Caco-2 (cell line): Measurements from ENCODE around the gene COPS9. TPM values are rescaled to one million over a fixed set of nuclear protein-coding genes. Genes with fewer than 3 reads are reported as not detected.

Experiments used
- BruUV-seq: library from RNA; stranded (reverse); fragments of 400-500 nt; replicated peaks from 2 replicates; lab custom pipeline; 2021; lab: Mats Ljungman, UMichigan
- CTCF ChIA-PET: fragments of 300-600 bp; sonication (Branson Sonifier 250); formaldehyde crosslinking; loops from one replicate; lab custom pipeline; 2022; ENCODE audit warnings: antibody characterized with exemption; lab: Charles Lee
- POLR2A ChIA-PET: fragments of 300-600 bp; sonication (Branson Sonifier 250); formaldehyde crosslinking; loops from one replicate; lab custom pipeline; 2022; ENCODE audit warnings: antibody characterized with exemption; lab: Charles Lee
- DNase-seq, 2 experiments: peaks; one replicate each; pipeline versions ENCODE4 v3.0.0 to v3.0.0-alpha.2; 2020 to 2022
- H3K27me3 ChIP-seq: replicated peaks from 2 replicates; pipeline ENCODE4 v1.6.0; 2011; ENCODE audit warnings: low read length; ENCODE audit not compliant: control insufficient read depth, insufficient read depth
- H3K36me3 ChIP-seq: 2 replicates; pipeline ENCODE4 v1.5.1; 2011; ENCODE audit warnings: low read length; ENCODE audit not compliant: control insufficient read depth, insufficient read depth
- H3K4me1 ChIP-seq: fragments of 250-450 bp; sonication (Bioruptor Pico); 2 replicates; pipeline ENCODE4 v1.5.1; 2020; ENCODE audit warnings: mild to moderate bottlenecking
- H3K4me3 ChIP-seq: 2 replicates; pipeline ENCODE4 v1.5.1; 2011; ENCODE audit warnings: low read depth, mild to moderate bottlenecking, control low read depth, low read length
- H3K9me3 ChIP-seq: fragments of 250-450 bp; sonication (Bioruptor Pico); 2 replicates; pipeline ENCODE4 v1.5.1; 2020; ENCODE audit warnings: mild to moderate bottlenecking, moderate library complexity
- H3K27ac Mint-ChIP-seq: one replicate; pipeline ENCODE4 v1.8.0; 2022; ENCODE audit warnings: mixed read lengths; ENCODE audit not compliant: unreplicated experiment
- H3K27me3 Mint-ChIP-seq: one replicate; pipeline ENCODE4 v1.8.0; 2022; ENCODE audit warnings: mixed read lengths; ENCODE audit not compliant: insufficient read depth, unreplicated experiment
- H3K36me3 Mint-ChIP-seq: one replicate; pipeline ENCODE4 v1.8.0; 2022; ENCODE audit warnings: mild to moderate bottlenecking, mixed read lengths; ENCODE audit not compliant: insufficient read depth, unreplicated experiment
- H3K4me1 Mint-ChIP-seq: one replicate; pipeline ENCODE4 v1.8.0; 2022; ENCODE audit warnings: low read depth, mixed read lengths; ENCODE audit not compliant: unreplicated experiment
- H3K4me3 Mint-ChIP-seq: one replicate; pipeline ENCODE4 v1.8.0; 2022; ENCODE audit warnings: mild to moderate bottlenecking, moderate library complexity, mixed read lengths; ENCODE audit not compliant: unreplicated experiment
- H3K9me3 Mint-ChIP-seq: one replicate; pipeline ENCODE4 v1.8.0; 2022; ENCODE audit warnings: mixed read lengths; ENCODE audit not compliant: unreplicated experiment
- CTCF ChIP-seq, 2 experiments: fragments of 200-600 bp in 1 of 2; IDR thresholded peaks; 1 replicate in 1 of 2; 2 replicates in 1 of 2; pipeline versions ENCODE4 v1.5.1 to v1.8.0; 2011 to 2022; ENCODE audit warnings: antibody characterized with exemption in 1 of 2, control low read depth in 1 of 2, inconsistent platforms in 1 of 2, low read depth in 1 of 2, low read length in 1 of 2, mild to moderate bottlenecking in 1 of 2, moderate library complexity in 1 of 2; ENCODE audit not compliant: insufficient read depth in 1 of 2, severe bottlenecking in 1 of 2, unreplicated experiment in 1 of 2
- intact Hi-C: fragments of 100-400 bp; cut with micrococcal nuclease; formaldehyde crosslinking; loops from one replicate; pipeline ENCODE4 v1.10.0; 2022; ENCODE audit not compliant: unreplicated experiment
- total RNA-seq: library from RNA; stranded (reverse); gene quantifications from 2 replicates; pipeline ENCODE4 v1.2.3, GENCODE V29; 2022

The COPS9 gene
- total RNA-seq, 1 experiment from 2014 or later = 86.3 TPM

GRCh38 chr2:240162531-240162930 lies 26.4 kb upstream of the COPS9 start:
- BruUV-seq = no TSS peak
- Histone ChIP-seq H3K4me1 (no peaks in the 10 kb centered on the region), H3K9me3 (no peaks in the 10 kb centered on the region), H3K36me3 (no peaks in the 10 kb centered on the region), H3K4me3 (no peak overlapping the region), H3K27me3 (no peaks in the 10 kb centered on the region)
- ChIA-PET CTCF (no interaction called here), POLR2A (no interaction called here)
- H3K27ac Mint-ChIP-seq = no peak overlapping the region
- intact Hi-C loops = no loop called here
- H3K9me3 Mint-ChIP-seq = no peaks in the 10 kb centered on the region
- no peaks in the 10 kb centered on the region for H3K4me1 Mint-ChIP-seq
- DNase-seq = no peak
- peaks cover 12% of the 10 kb centered on the region for H3K27me3 Mint-ChIP-seq
- no peaks in the 10 kb centered on the region for H3K36me3 Mint-ChIP-seq
- H3K4me3 Mint-ChIP-seq = no peak overlapping the region
- TF ChIP-seq CTCF (IDR thresholded peaks at IDR 0.05; ENCODE audit: insufficient read depth in 1 of 2, low read depth in 1 of 2, low read length in 1 of 2, severe bottlenecking in 1 of 2, unreplicated experiment in 1 of 2) = no peak

- Histone ChIP-seq H3K4me3 (no peak overlapping the region), H3K4me1 (no peaks in the 10 kb centered on the region), H3K9me3 (no peaks in the 10 kb centered on the region), H3K27me3 (no peaks in the 10 kb centered on the region), H3K36me3 (no peaks in the 10 kb centered on the region)
- Mint-ChIP-seq H3K4me1 (no peaks in the 10 kb centered on the region), H3K9me3 (no peaks in the 10 kb centered on the region), H3K4me3 (no peak overlapping the region), H3K27me3 (peaks cover 12% of the 10 kb centered on the region), H3K27ac (no peak overlapping the region), H3K36me3 (no peaks in the 10 kb centered on the region)
- CTCF ChIA-PET = no interaction called here
- DNase-seq = no peak
- TF ChIP-seq CTCF (IDR thresholded peaks at IDR 0.05; ENCODE audit: insufficient read depth in 1 of 2, low read depth in 1 of 2, low read length in 1 of 2, severe bottlenecking in 1 of 2, unreplicated experiment in 1 of 2) = no peak
- no TSS peak for BruUV-seq
- intact Hi-C loops = no loop called here
- POLR2A ChIA-PET = no interaction called here
These were observed 25.9 kb upstream of the COPS9 start for GRCh38 chr2:240162032-240162431.

- Mint-ChIP-seq H3K4me1 (no peaks in the 10 kb centered on the region), H3K4me3 (no peak overlapping the region), H3K36me3 (no peaks in the 10 kb centered on the region), H3K9me3 (no peaks in the 10 kb centered on the region), H3K27me3 (peaks cover 12% of the 10 kb centered on the region), H3K27ac (no peak overlapping the region)
- Histone ChIP-seq H3K36me3 (no peaks in the 10 kb centered on the region), H3K27me3 (no peaks in the 10 kb centered on the region), H3K4me3 (no peak overlapping the region), H3K9me3 (no peaks in the 10 kb centered on the region), H3K4me1 (no peaks in the 10 kb centered on the region)
- intact Hi-C loops = no loop called here
- no TSS peak for BruUV-seq
- ChIA-PET CTCF (no interaction called here), POLR2A (no interaction called here)
- TF ChIP-seq CTCF (IDR thresholded peaks at IDR 0.05; ENCODE audit: insufficient read depth in 1 of 2, low read depth in 1 of 2, low read length in 1 of 2, severe bottlenecking in 1 of 2, unreplicated experiment in 1 of 2) = no peak
- no peak for DNase-seq
These were observed 25.1 kb upstream of the COPS9 start for GRCh38 chr2:240161087-240161750.
